ENCODE results near the gene CSRNP3. TPM values are rescaled to one million over a fixed set of nuclear protein-coding genes. Genes with fewer than 3 reads are reported as not detected.

Gene CSRNP3
- total RNA-seq, 1 donor from 2014 or later: 2.3 TPM

DNA sequence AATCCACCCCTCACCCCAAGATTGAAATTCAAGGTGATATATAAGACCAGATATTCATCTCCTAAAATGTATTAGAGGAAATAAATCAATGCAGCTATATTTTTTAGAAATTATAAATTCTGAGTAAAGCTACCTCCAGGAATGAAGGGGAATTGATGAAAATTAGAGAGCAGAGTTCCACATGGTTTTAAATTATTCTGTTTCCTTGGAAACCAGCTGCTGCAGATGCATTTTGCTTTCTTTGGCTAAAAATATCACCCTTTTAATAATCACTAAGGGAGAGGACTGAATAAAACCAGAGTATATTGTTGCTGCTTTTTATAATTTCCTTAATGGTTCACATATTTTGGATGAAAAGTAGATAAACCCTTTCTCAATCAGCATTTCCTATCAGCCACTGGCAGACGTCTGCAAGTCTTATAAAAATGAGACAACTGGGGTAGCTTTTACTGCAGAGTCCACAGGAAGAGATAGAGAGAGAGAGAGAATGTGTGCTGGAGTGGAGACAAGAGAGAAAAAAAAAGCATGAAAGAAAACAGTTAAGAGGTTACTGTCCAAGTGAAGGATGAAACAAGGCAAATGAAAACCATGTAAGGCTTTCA, 2.0 kb downstream of the CSRNP3 start:
- Histone ChIP-seq H3K27ac (no peak overlapping the region), H3K27me3 (ENCODE audit: low read depth) (no peaks in the 10 kb centered on the region), H3K36me3 (no peaks in the 10 kb centered on the region), H3K4me3 (no peak overlapping the region), H3K4me1 (no peaks in the 10 kb centered on the region), H3K9me3 (no peaks in the 10 kb centered on the region)
- intact Hi-C loops (cut with DNase I): no loop called here
- TF ChIP-seq, protein P1, sequence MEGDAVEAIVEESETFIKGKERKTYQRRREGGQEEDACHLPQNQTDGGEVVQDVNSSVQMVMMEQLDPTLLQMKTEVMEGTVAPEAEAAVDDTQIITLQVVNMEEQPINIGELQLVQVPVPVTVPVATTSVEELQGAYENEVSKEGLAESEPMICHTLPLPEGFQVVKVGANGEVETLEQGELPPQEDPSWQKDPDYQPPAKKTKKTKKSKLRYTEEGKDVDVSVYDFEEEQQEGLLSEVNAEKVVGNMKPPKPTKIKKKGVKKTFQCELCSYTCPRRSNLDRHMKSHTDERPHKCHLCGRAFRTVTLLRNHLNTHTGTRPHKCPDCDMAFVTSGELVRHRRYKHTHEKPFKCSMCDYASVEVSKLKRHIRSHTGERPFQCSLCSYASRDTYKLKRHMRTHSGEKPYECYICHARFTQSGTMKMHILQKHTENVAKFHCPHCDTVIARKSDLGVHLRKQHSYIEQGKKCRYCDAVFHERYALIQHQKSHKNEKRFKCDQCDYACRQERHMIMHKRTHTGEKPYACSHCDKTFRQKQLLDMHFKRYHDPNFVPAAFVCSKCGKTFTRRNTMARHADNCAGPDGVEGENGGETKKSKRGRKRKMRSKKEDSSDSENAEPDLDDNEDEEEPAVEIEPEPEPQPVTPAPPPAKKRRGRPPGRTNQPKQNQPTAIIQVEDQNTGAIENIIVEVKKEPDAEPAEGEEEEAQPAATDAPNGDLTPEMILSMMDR (IDR thresholded peaks at IDR 0.05): no peak
- ATAC-seq (no peak), DNase-seq (no peak)

- no peaks in the 10 kb centered on the region for H3K4me1 ChIP-seq
- no peak overlapping the region for H3K4me3 ChIP-seq
- TF ChIP-seq, protein P1 (IDR thresholded peaks at IDR 0.05): no peak
- H3K9me3 ChIP-seq: no peaks in the 10 kb centered on the region
- H3K27ac ChIP-seq: no peak overlapping the region
- ATAC-seq (no peak), DNase-seq (no peak)
- H3K36me3 ChIP-seq: no peaks in the 10 kb centered on the region
- no peaks in the 10 kb centered on the region for H3K27me3 ChIP-seq (ENCODE audit: low read depth)
- intact Hi-C loops (cut with DNase I): no loop called here
Measured at GRCh38 chr2:165472922-165473321, 3.4 kb downstream of the CSRNP3 start.

GRCh38 chr2:165474619-165475276, 5.2 kb downstream of the CSRNP3 start:
- Histone ChIP-seq H3K27me3 (ENCODE audit: low read depth) (no peaks in the 10 kb centered on the region), H3K9me3 (no peaks in the 10 kb centered on the region), H3K4me1 (no peaks in the 10 kb centered on the region), H3K36me3 (no peaks in the 10 kb centered on the region), H3K4me3 (no peak overlapping the region), H3K27ac (no peak overlapping the region)
- TF ChIP-seq, protein P1 (IDR thresholded peaks at IDR 0.05): no peak
- DNase-seq (no peak), ATAC-seq (no peak)
- intact Hi-C loops (cut with DNase I): no loop called here

DNA sequence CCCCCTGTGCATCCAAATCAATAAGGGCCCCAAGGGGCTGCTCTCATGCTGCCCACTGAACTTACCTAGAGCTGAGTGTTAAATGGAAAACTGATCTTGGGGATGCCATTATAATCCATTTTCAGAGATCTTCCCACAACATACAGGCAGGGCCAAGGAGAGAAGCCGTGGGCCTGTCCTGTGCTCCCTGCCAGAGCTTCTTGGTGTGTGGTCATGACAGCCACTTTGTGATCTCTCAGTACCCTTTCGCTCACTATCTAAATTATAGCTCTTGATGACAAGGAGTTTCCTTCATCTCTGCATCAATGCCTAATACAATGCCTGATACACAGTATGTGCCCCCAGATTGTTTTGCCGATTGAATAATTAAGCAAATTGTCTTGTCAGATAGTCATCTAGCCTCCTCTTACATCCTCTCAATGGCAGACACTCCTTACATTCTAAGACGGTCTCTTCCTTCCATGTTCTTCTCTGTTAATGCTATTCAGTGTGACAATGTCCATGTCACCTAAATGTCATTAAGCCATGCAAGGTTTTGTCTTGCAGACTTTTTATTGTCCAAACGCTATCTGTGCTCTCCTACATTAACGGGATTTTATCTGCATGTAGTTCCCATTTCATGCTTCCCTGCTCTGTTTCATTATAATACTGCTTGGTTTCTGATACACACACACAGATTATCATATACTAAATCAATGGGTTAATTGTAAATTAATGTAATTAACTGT, 5.9 kb downstream of the CSRNP3 start:
- Histone ChIP-seq H3K4me3 (no peak overlapping the region), H3K27me3 (ENCODE audit: low read depth) (no peaks in the 10 kb centered on the region), H3K36me3 (no peaks in the 10 kb centered on the region), H3K27ac (no peak overlapping the region), H3K4me1 (no peaks in the 10 kb centered on the region), H3K9me3 (no peaks in the 10 kb centered on the region)
- TF ChIP-seq, protein P1 (IDR thresholded peaks at IDR 0.05): no peak
- no peak for DNase-seq
- intact Hi-C loops (cut with DNase I): no loop called here
- ATAC-seq: no peak

DNA sequence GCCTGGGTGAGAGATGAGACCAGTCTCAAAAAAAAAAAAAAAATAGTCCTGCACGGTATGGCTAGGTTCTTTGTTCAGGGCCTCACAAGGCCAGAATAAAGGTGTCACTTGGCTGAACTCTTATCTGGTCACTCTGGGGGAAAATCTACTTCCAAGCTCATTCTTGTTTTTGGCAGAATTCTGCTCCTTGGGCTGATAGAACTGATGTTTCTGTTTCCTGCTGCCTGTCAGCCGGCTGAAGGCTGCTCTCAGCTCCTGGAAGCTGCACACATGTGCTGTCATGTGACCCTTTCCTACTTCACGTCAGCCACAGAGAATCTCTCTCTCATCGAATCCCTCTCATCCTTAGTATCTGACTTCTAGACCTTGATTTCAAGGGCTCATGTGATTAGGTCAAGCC, 10.4 kb downstream of the CSRNP3 start:
- Histone ChIP-seq H3K4me1 (no peaks in the 10 kb centered on the region), H3K27me3 (ENCODE audit: low read depth) (no peaks in the 10 kb centered on the region), H3K4me3 (no peak overlapping the region), H3K27ac (no peak overlapping the region), H3K36me3 (no peaks in the 10 kb centered on the region), H3K9me3 (no peaks in the 10 kb centered on the region)
- TF ChIP-seq, protein P1 (IDR thresholded peaks at IDR 0.05): no peak
- ATAC-seq (no peak), DNase-seq (no peak)
- intact Hi-C loops (cut with DNase I): no loop called here

All from lower lobe of right lung (tissue), 2 donors.